ENCODE results near the gene BCL2L11.

DNA sequence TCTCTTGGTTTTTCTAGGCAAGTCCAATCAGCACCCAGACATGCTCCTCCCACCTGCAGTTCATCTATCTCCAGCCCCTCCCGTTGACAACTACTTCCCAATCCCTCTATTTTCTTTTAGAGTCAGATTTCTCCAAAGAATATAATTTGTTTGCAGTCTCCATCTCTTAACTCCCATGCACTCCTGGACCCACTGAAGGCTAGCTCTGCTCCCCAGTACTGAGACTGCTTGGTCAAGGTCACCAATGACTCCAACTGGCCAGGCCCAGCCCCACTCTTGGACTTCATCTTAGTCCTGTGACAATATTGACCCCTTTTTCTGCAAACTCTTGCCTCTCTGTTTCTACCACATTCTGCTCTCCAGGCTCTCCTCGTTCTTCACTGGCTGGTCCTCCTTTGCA lies 62.0 kb downstream of the BCL2L11 start:
- TF ChIP-seq POLR2A (IDR thresholded peaks at IDR 0.05) (no peak), EP300 (IDR thresholded peaks at IDR 0.05; ENCODE audit: low read depth) (no peak), POLR2AphosphoS5 (IDR thresholded peaks at IDR 0.05) (no peak)

All from transverse colon (tissue), 3 donors.